WTC11 (cell line): ENCODE results near the gene SEC24C. TPM values are rescaled to one million over a fixed set of nuclear protein-coding genes. Genes with fewer than 3 reads are reported as not detected.

Experiments
- ATAC-seq: fragments of 200-7000 bp; cut with Tn5 transposase; 2 replicates; pipeline ENCODE4 v1.10.0; 2021; ENCODE audit warnings: mild to moderate bottlenecking, moderate library complexity
- CTCF ChIA-PET: fragments of 300-600 bp; sonication (Branson Sonifier 250); formaldehyde crosslinking; loops from one replicate; lab custom pipeline; 2021; ENCODE audit warnings: antibody characterized with exemption; lab: Charles Lee
- POLR2A ChIA-PET: fragments of 350-600 bp; sonication (Branson Sonifier 250); formaldehyde crosslinking; loops from one replicate; lab custom pipeline; 2021; ENCODE audit warnings: antibody characterized with exemption; lab: Charles Lee
- DNase-seq: peaks from one replicate; pipeline ENCODE4 v3.0.0; 2021; ENCODE audit warnings: low spot score
- H3K27ac Mint-ChIP-seq: 2 replicates; pipeline ENCODE4 v1.8.0; 2021; ENCODE audit warnings: mixed read lengths
- H3K27me3 Mint-ChIP-seq: 2 replicates; pipeline ENCODE4 v1.8.0; 2021; ENCODE audit warnings: low read depth, mild to moderate bottlenecking, moderate library complexity, mixed read lengths
- H3K36me3 Mint-ChIP-seq: 2 replicates; pipeline ENCODE4 v1.8.0; 2021; ENCODE audit warnings: mixed read lengths
- H3K4me1 Mint-ChIP-seq: 2 replicates; pipeline ENCODE4 v1.8.0; 2022; ENCODE audit warnings: mixed read lengths
- H3K4me3 Mint-ChIP-seq: 2 replicates; pipeline ENCODE4 v1.8.0; 2021; ENCODE audit warnings: mild to moderate bottlenecking, moderate library complexity, mixed read lengths
- H3K9me3 Mint-ChIP-seq: 2 replicates; pipeline ENCODE4 v1.8.0; 2021; ENCODE audit warnings: mixed read lengths
- ATF2 ChIP-seq: sonication (generic); formaldehyde crosslinking; IDR thresholded peaks from 2 replicates; pipeline ENCODE4 v1.8.1; 2022; ENCODE audit warnings: low read depth, missing genetic modification reagents, borderline replicate concordance
- CREB1 ChIP-seq: sonication (generic); formaldehyde crosslinking; IDR thresholded peaks from 2 replicates; pipeline ENCODE4 v1.8.0; 2023; ENCODE audit warnings: mild to moderate bottlenecking, missing genetic modification reagents
- CREM ChIP-seq: sonication (generic); formaldehyde crosslinking; IDR thresholded peaks from 2 replicates; pipeline ENCODE4 v1.8.1; 2022; ENCODE audit warnings: mild to moderate bottlenecking, missing genetic modification reagents, moderate library complexity
- CTCF ChIP-seq: fragments of 200-600 bp; IDR thresholded peaks from 2 replicates; pipeline ENCODE4 v1.8.0; 2022; ENCODE audit warnings: antibody characterized with exemption
- EMX1 ChIP-seq: fragments of 250-450 bp; sonication (Bioruptor Pico); IDR thresholded peaks from 2 replicates; pipeline ENCODE4 v1.8.0; 2021; ENCODE audit warnings: mild to moderate bottlenecking
- ERG ChIP-seq: fragments of 250-450 bp; sonication (Bioruptor Pico); IDR thresholded peaks from 2 replicates; pipeline ENCODE4 v1.8.0; 2021; ENCODE audit warnings: mild to moderate bottlenecking
- FOXK1 ChIP-seq: sonication (generic); formaldehyde crosslinking; IDR thresholded peaks from 2 replicates; pipeline ENCODE4 v1.8.0; 2022; ENCODE audit warnings: mild to moderate bottlenecking, moderate library complexity, missing genetic modification reagents
- FOXP4 ChIP-seq: sonication (generic); formaldehyde crosslinking; IDR thresholded peaks from 2 replicates; pipeline ENCODE4 v1.8.0; 2022; ENCODE audit warnings: mild to moderate bottlenecking, missing genetic modification reagents
- GRHL2 ChIP-seq: fragments of 250-450 bp; sonication (Bioruptor Pico); IDR thresholded peaks from 2 replicates; pipeline ENCODE4 v1.8.0; 2022; ENCODE audit warnings: mild to moderate bottlenecking, moderate library complexity; ENCODE audit not compliant: insufficient replicate concordance, severe bottlenecking
- HMGXB4 ChIP-seq: sonication (generic); formaldehyde crosslinking; IDR thresholded peaks from 2 replicates; pipeline ENCODE4 v1.8.1; 2023; ENCODE audit warnings: mild to moderate bottlenecking, moderate library complexity, missing genetic modification reagents
- KAT7 ChIP-seq: sonication (generic); formaldehyde crosslinking; IDR thresholded peaks from 2 replicates; pipeline ENCODE4 v1.8.1; 2023; ENCODE audit warnings: missing genetic modification reagents, mild to moderate bottlenecking, borderline replicate concordance
- MAX ChIP-seq: sonication (generic); formaldehyde crosslinking; IDR thresholded peaks from 2 replicates; pipeline ENCODE4 v1.8.0; 2022; ENCODE audit warnings: mild to moderate bottlenecking, missing genetic modification reagents
- MLX ChIP-seq: sonication (generic); formaldehyde crosslinking; IDR thresholded peaks from 2 replicates; pipeline ENCODE4 v1.8.1; 2023; ENCODE audit warnings: mild to moderate bottlenecking, missing genetic modification reagents, moderate library complexity
- NFATC4 ChIP-seq: fragments of 250-450 bp; sonication (Bioruptor Pico); IDR thresholded peaks from 2 replicates; pipeline ENCODE4 v1.9.0; 2021; ENCODE audit warnings: mild to moderate bottlenecking
- NFE2L1 ChIP-seq: sonication (generic); formaldehyde crosslinking; IDR thresholded peaks from 2 replicates; pipeline ENCODE4 v1.8.1; 2023; ENCODE audit warnings: missing genetic modification reagents
- NFYB ChIP-seq: sonication (generic); formaldehyde crosslinking; conservative IDR thresholded peaks from 2 replicates; pipeline ENCODE4 v1.8.0; 2022; ENCODE audit warnings: low read depth, missing genetic modification reagents
- NR2C2 ChIP-seq: sonication (generic); formaldehyde crosslinking; IDR thresholded peaks from 2 replicates; pipeline ENCODE4 v1.8.0; 2022; ENCODE audit warnings: mild to moderate bottlenecking, missing genetic modification reagents
- RORB ChIP-seq: fragments of 250-450 bp; sonication (Bioruptor Pico); IDR thresholded peaks from 2 replicates; pipeline ENCODE4 v1.9.0; 2021; ENCODE audit warnings: mild to moderate bottlenecking
- SMAD3 ChIP-seq: sonication (generic); formaldehyde crosslinking; IDR thresholded peaks from 2 replicates; pipeline ENCODE4 v1.8.0; 2022; ENCODE audit warnings: missing genetic modification reagents, mild to moderate bottlenecking, borderline replicate concordance
- SMAD4 ChIP-seq: sonication (generic); formaldehyde crosslinking; IDR thresholded peaks from 2 replicates; pipeline ENCODE4 v1.8.0; 2022; ENCODE audit warnings: mild to moderate bottlenecking, missing genetic modification reagents
- TCF7 ChIP-seq: sonication (generic); formaldehyde crosslinking; IDR thresholded peaks from 2 replicates; pipeline ENCODE4 v1.8.0; 2022; ENCODE audit warnings: mild to moderate bottlenecking, low read depth, missing genetic modification reagents, moderate library complexity
- TP53 ChIP-seq: sonication (generic); formaldehyde crosslinking; IDR thresholded peaks from 2 replicates; pipeline ENCODE4 v1.8.1; 2023; ENCODE audit warnings: mild to moderate bottlenecking, missing genetic modification reagents
- USF1 ChIP-seq: sonication (generic); formaldehyde crosslinking; IDR thresholded peaks from 2 replicates; pipeline ENCODE4 v1.8.0; 2022; ENCODE audit warnings: mild to moderate bottlenecking, missing genetic modification reagents
- ZBTB21 ChIP-seq: sonication (generic); formaldehyde crosslinking; IDR thresholded peaks from 2 replicates; pipeline ENCODE4 v1.8.1; 2023; ENCODE audit warnings: mild to moderate bottlenecking, missing genetic modification reagents, borderline replicate concordance
- ZNF219 ChIP-seq: sonication (generic); formaldehyde crosslinking; IDR thresholded peaks from 2 replicates; pipeline ENCODE4 v1.8.0; 2023; ENCODE audit warnings: missing genetic modification reagents, mild to moderate bottlenecking, borderline replicate concordance
- ZNF263 ChIP-seq: sonication (generic); formaldehyde crosslinking; IDR thresholded peaks from 2 replicates; pipeline ENCODE4 v1.8.1; 2022; ENCODE audit warnings: low read depth, mild to moderate bottlenecking, moderate library complexity, missing genetic modification reagents
- total RNA-seq: library from RNA; stranded (reverse); gene quantifications from 3 replicates; pipeline ENCODE4 v1.2.3, GENCODE V29; 2021

The SEC24C gene
- total RNA-seq, 1 experiment from 2014 or later, result 74.2 TPM

- no peaks in the 10 kb centered on the region for H3K27me3 Mint-ChIP-seq
- H3K4me3 Mint-ChIP-seq, result no peak overlapping the region
- H3K36me3 Mint-ChIP-seq, result peaks cover 11% of the 10 kb centered on the region; the same call in 1 of the 2 replicates
- H3K4me1 Mint-ChIP-seq, result peaks cover 10% of the 10 kb centered on the region
- DNase-seq, result no peak
- no peaks in the 10 kb centered on the region for H3K9me3 Mint-ChIP-seq
- ATAC-seq, result no peak
- H3K27ac Mint-ChIP-seq, result no peak overlapping the region
- TF ChIP-seq ERG (no peak), NR2C2 (no peak), MLX (CRISPR knock-in tag) (no peak), KAT7 (CRISPR knock-in tag) (no peak), CREB1 (no peak), TCF7 (CRISPR knock-in tag) (no peak), CREM (CRISPR knock-in tag) (no peak), NFYB (CRISPR knock-in tag) (no peak), ZNF219 (CRISPR knock-in tag) (no peak), NFATC4 (CRISPR knock-in tag) (no peak), TP53 (CRISPR knock-in tag) (no peak), ATF2 (no peak), NFE2L1 (CRISPR knock-in tag) (no peak), USF1 (CRISPR knock-in tag) (no peak), EMX1 (CRISPR knock-in tag) (no peak), GRHL2 (CRISPR knock-in tag) (no peak), ZNF263 (CRISPR knock-in tag) (no peak), CTCF (no peak), SMAD3 (CRISPR knock-in tag) (no peak)
- ChIA-PET POLR2A (no interaction called here), CTCF (interaction anchor here (0.9 to 4.0 kb wide), 2 partner anchors 13 to 66 kb away, joined by 4 to 15 read pairs; no protein-coding TSS in a partner anchor)
Measured at GRCh38 chr10:73813333-73813732, 69.2 kb downstream of the SEC24C start.

GRCh38 chr10:73814276-73814895 lies 70.2 kb downstream of the SEC24C start:
- H3K9me3 Mint-ChIP-seq, result no peaks in the 10 kb centered on the region
- H3K27me3 Mint-ChIP-seq, result no peaks in the 10 kb centered on the region
- DNase-seq (no peak), ATAC-seq (no peak)
- no peak overlapping the region for H3K27ac Mint-ChIP-seq
- peaks cover 10% of the 10 kb centered on the region for H3K4me1 Mint-ChIP-seq
- H3K4me3 Mint-ChIP-seq, result no peak overlapping the region
- ChIA-PET POLR2A (no interaction called here), CTCF (interaction anchor here (0.9 to 4.0 kb wide), 2 partner anchors 12 to 65 kb away, joined by 4 to 15 read pairs; no protein-coding TSS in a partner anchor)
- H3K36me3 Mint-ChIP-seq, result peaks cover 11% of the 10 kb centered on the region; the same call in 1 of the 2 replicates
- no peak for TF ChIP-seq FOXK1 (CRISPR knock-in tag)
- TF ChIP-seq HMGXB4 (CRISPR knock-in tag), result no peak
- no peak for TF ChIP-seq ZBTB21 (CRISPR knock-in tag)
- no peak for TF ChIP-seq FOXP4
- no peak for TF ChIP-seq CREM (CRISPR knock-in tag)
- TF ChIP-seq MAX (CRISPR knock-in tag), result no peak
- TF ChIP-seq SMAD4, result no peak
- TF ChIP-seq RORB (CRISPR knock-in tag), result no peak
